OCI-LY3 (cell line): ENCODE results near the gene PPIH.

Experiments used
- CTCF ChIP-seq: fragments of 200-600, 300-600 bp; sonication (generic); IDR thresholded peaks from 2 replicates; pipeline ENCODE4 v1.5.1; 2014; ENCODE audit warnings: antibody characterized with exemption, low read length, low read depth
- EZH2phosphoT487 ChIP-seq: fragments of 200-600 bp; shearing (Covaris generic); IDR thresholded peaks from 2 replicates; pipeline ENCODE4 v1.6.1; 2018; ENCODE audit warnings: antibody characterized with exemption, mixed run types, low read depth

- no peak for TF ChIP-seq CTCF
- TF ChIP-seq EZH2phosphoT487, result no peak
Measured at GRCh38 chr1:42657981-42658876, at the start of gene PPIH.
